ENCODE measurements around the gene UCP1.
"Not testable (repeated sequence)": the region's sequence is repeated elsewhere in the genome, so short reads cannot be mapped to it uniquely, and the experiment has no call there.

Gene UCP1

DNA sequence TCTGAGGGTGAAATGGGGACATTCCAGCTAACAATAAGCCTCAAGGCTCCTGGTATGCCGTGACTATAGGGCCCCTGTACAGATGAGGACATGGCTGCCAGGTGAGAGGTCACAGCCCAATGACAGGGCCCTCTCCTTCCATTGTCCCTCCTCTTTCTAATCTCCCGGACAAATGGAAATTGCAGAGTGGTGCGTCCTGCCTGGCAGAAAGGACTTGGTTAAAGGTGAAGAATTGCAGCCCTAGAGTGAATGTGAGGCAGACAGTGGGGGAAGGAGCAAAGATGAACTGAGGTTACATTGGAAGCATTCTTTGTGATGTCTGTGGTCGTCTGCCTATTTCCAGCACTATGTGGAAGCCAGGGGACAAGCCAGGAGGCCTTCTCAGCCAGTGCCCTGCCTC lies 6.7 kb upstream of the UCP1 start:
- Mint-ChIP-seq H3K36me3 (no peaks in the 10 kb centered on the region), H3K9me3 (peaks cover 9% of the 10 kb centered on the region), H3K27ac (no peak overlapping the region), H3K4me3 (no peak overlapping the region), H3K4me1 (no peaks in the 10 kb centered on the region)
- no peak for DNase-seq (ENCODE audit: low spot score in 2 of 2)
- ATAC-seq: no peak

DNA sequence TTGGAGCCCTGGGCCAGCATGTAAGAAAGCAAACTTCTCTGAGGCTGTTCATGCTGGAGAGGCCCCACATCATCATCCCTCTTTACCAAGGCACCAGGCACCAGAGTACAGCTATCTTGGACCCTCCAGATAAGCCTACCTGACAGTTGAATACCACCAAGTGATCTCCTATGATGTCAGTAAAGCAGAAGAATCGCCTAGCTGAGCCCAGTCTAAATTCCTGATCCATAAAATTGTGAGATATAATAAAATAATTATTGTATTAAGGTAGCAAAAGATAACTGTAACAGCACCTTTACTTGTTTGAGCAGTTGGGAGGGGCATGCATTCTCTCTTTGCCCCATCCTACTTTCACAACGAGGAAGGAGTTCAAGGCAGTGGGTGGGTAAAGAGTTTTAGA lies 2.9 kb upstream of the UCP1 start:
- Mint-ChIP-seq H3K4me3 (no peak overlapping the region), H3K27ac (no peak overlapping the region), H3K36me3 (no peaks in the 10 kb centered on the region), H3K9me3 (peaks cover 9% of the 10 kb centered on the region), H3K4me1 (peaks cover 6% of the 10 kb centered on the region)
- DNase-seq (ENCODE audit: low spot score in 2 of 2) (no peak), ATAC-seq (no peak)

DNA sequence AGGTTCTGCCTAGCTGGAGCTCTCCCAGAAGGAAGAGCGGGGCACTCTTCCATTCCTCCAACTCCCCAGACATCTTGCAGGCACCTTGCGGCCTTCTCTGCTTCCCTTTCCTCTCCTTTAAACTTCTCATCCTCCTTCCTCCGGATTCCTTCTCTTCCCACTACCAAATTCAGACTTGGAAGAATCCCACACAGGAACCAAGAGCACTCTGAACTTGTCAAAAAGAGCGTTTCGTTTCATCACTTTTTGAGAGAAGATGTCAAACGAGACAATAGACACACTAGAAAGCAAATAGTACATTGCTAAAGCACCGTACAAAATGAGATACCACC lies 512 bp upstream of the UCP1 start:
- Mint-ChIP-seq H3K4me3 (peak overlapping the region; percentile 51), H3K36me3 (no peaks in the 10 kb centered on the region), H3K27ac (no peak overlapping the region), H3K9me3 (peaks cover 9% of the 10 kb centered on the region), H3K4me1 (peaks cover 6% of the 10 kb centered on the region)
- ATAC-seq (no peak), DNase-seq (ENCODE audit: low spot score in 2 of 2) (no peak)

DNA sequence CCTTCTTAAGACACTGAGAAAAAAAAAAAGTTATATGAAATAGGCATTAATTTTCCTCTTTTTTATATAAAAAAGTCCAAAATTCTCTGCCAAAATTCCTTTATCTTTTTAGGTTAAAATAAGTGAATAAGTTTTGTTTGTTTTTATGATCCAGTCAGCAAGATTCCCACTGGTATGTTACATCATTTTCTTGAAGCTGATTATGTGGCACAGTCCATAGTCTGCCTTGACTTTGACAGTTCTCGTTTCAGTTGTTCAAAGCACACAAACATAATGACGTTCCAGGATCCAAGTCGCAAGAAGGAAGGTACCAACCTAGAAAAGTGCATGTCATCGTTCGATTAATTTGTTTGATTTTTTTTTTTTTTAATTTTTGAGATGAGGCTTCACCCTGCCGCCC lies 9.1 kb downstream of the UCP1 start:
- Mint-ChIP-seq H3K36me3 (no peaks in the 10 kb centered on the region), H3K4me3 (no peak overlapping the region), H3K27ac (no peak overlapping the region), H3K9me3 (no peaks in the 10 kb centered on the region), H3K4me1 (peaks cover 6% of the 10 kb centered on the region)
- DNase-seq (ENCODE audit: low spot score in 2 of 2): no peak
- no peak for ATAC-seq

DNA sequence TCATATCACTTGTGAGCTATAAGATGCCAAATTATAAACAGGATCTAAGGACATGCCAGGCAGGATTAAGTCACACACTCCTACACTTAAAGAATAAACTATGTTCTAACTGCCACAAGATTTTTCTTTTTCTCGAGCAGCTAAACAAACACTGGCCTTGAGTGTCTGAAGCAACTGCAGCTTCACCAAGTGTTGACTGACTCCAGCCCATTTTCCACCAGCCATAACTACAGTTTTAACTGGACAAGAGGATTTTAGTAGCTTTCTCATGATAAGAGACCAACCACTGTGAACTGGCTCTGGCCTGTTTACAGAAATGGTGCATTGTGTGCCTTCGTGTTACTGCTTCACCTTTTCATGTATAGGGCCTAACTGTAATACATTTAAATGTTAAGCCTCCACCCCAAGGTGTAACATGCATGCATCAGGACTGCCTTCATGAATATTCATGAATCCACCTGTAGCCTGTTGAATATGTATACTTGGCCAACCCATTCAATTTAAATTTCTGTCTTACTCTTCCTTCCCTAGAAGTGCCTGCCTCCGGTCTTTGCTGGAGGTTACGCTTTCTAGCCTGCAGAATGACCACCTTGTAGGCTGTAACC lies 10.8 kb downstream of the UCP1 start:
- no peaks in the 10 kb centered on the region for H3K9me3 Mint-ChIP-seq
- ATAC-seq: no peak
- H3K4me3 Mint-ChIP-seq: no peak overlapping the region
- H3K27ac Mint-ChIP-seq: no peak overlapping the region
- DNase-seq (ENCODE audit: low spot score in 2 of 2): no peak
- no peaks in the 10 kb centered on the region for H3K36me3 Mint-ChIP-seq
- peaks cover 6% of the 10 kb centered on the region for H3K4me1 Mint-ChIP-seq

DNA sequence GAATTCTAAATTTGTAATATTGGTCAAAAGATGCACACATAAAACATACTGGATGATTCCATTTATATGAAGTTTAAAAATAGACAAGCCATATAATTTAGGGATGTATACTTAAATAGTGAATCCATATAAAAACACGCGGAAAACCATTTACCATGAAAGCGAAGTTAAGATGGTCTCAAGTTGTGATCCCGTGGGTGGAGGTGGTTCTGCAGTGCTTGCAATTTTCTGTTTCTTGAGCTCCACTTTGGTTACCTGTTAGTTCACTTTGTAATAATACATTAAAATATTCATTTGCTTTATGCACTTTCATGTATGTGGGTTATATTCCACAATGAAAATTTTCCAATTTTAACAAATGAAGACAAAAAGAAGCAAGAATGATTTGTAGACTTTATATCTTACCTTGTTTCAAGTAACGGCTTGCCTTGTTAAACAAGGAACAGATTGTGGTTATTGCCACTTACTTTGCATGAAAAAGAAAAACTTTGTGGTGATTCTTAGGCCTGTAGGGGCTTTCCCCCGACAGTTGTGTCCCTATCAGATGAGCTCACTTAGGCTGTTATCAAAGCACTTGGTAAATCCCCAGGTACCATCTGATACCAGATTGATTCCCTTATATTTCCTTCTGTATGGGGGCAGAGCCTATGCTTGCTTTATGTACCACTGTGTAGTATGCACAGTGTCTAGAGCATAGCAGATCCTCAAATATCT lies 12.2 kb downstream of the UCP1 start:
- no peak overlapping the region for H3K4me3 Mint-ChIP-seq

DNA sequence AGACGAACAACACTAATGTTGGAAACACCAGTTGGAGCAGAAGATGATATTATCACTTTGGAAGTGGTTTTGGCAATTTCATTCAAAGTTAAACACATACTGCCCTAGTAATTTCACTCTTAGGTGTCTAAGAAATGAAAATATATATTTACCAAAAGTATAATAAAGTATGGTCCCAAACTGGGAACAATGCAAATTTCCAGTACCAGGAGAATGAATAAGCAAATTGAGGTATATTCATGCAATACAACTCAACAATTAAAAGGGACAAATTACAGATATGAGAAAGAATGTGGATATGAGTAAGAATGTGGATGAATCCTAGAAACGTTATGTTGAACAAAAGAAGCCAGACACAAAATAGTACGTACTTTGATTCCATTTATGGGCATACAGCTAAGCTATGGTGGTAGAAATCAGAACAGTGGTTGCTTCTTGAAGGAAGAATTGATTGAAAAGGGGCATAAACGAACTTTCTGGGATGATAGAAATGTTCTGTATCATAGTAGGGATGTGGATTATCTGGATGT lies 34.7 kb downstream of the UCP1 start:
- Mint-ChIP-seq H3K4me1 (no peaks in the 10 kb centered on the region), H3K27ac (no peak overlapping the region), H3K4me3 (no peak overlapping the region), H3K36me3 (no peaks in the 10 kb centered on the region), H3K9me3 (no peaks in the 10 kb centered on the region)
- DNase-seq (ENCODE audit: low spot score in 2 of 2) (no peak), ATAC-seq (no peak)

More for the DNA sequence above, 12.2 kb downstream of the UCP1 start:
- DNase-seq (ENCODE audit: low spot score in 2 of 2) (no peak), ATAC-seq (peak; percentile 98)
- no peaks in the 10 kb centered on the region for H3K9me3 Mint-ChIP-seq
- H3K27ac Mint-ChIP-seq: no peak overlapping the region
- H3K4me1 Mint-ChIP-seq: peaks cover 6% of the 10 kb centered on the region
- no peaks in the 10 kb centered on the region for H3K36me3 Mint-ChIP-seq

DNA sequence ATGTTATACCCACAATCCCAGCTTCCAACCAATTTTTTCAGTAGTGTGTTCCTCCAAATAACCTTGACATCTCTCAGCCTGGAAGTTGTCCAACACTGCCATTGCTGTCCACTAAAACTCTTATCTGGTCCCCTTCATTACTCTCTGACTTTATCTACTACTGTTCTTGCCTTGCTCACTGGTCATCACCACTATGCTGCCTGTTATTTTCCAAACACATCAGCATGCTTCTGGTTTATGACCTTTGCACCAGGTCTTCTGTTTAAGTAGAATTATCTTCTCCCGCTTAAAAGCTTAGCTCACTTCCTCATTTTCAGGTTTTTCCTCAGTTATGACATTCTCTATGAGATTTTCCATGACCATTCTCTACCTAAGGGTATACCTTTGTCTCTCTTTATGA lies 39.3 kb downstream of the UCP1 start:
- ATAC-seq: no peak
- peaks cover 6% of the 10 kb centered on the region for H3K36me3 Mint-ChIP-seq
- no peaks in the 10 kb centered on the region for H3K4me1 Mint-ChIP-seq
- DNase-seq (ENCODE audit: low spot score in 2 of 2): no peak
- no peak overlapping the region for H3K27ac Mint-ChIP-seq
- no peak overlapping the region for H3K4me3 Mint-ChIP-seq
- no peaks in the 10 kb centered on the region for H3K9me3 Mint-ChIP-seq

DNA sequence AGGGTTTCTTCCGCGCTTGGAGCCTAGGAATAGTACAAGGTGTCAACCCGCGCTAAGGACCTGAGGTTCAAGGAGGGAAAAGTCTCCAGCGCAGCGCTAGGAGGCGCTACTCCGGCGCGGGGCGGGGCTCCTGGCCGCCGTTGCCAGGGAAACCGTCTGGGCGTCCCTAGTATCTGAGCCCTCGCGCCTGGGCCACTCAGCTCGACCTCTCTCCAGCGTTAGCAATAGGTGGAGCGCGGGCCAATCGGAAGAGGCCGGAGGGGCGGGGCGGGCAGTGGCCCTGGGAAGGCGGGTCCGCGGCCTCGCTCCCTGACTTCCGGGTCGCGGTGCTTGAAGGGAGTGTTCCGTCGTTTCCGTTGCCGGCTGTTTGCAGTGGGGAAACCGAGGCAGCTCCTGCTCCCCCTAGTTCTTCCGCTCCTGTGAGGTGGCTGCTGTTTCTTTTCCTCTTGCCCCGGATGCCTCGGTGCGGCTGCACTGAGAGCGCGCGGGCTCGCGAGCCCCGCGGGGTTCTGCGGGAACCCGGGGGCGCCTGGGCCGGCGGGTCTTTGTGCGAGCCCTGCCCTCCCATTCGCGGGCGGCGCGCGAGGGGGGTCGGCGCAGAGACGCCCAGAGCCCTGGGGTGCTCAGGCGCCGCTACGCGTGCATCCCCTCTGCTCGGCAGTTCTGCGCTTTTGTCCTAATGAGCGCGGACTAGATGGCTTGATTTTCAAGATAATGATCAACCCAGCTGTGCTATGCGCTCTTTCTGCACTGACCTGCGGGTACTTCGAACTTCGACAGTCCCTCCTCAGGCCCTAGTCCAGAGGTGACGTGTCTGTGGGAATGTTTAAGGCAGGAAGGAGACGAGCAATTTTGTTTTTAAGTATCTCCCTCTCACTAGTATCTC lies 44.7 kb downstream of the UCP1 start, which contains the start of gene ELMOD2:
Gene ELMOD2, plus strand, starts transcription at position 312 of the 886 bp plus-strand sequence. CDS start 1,261 bp downstream, outside the sequence.
- ATAC-seq (peak; percentile 100), DNase-seq (ENCODE audit: low spot score in 2 of 2) (peak; percentile 90 to 96)
- H3K27ac Mint-ChIP-seq: peak within 1 kb of the TSS; percentile 76
- H3K36me3 Mint-ChIP-seq: peaks cover 6% of the 10 kb centered on the region
- H3K9me3 Mint-ChIP-seq: no peaks in the 10 kb centered on the region
- peak within 1 kb of the TSS; percentile 72 for H3K4me3 Mint-ChIP-seq
- H3K4me1 Mint-ChIP-seq: peaks cover 7% of the 10 kb centered on the region

DNA sequence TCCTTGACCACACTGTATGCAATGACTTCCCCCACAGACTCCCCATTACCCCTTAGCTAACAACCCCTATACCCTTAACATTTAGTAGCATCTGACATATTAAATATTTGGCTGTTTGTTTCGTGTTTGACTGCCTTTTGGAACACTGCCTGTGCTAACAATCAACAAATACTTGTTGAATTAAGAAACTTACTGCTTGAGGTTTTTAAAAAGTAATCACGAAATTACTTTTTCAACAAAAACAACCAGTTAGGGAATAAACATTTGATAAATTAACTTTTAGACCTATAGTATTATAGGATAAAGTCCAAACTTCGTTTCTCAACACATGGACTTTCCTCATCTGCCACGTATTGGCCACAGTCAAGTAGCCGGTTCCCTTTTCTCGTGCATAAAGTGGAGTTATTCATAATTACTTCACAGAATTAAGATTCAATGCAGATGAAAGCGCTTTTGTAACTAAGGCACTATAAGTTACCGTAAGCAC lies 45.3 kb downstream of the UCP1 start:
- Mint-ChIP-seq H3K36me3 (peaks cover 6% of the 10 kb centered on the region), H3K27ac (peak overlapping the region; percentile 76), H3K4me3 (peak overlapping the region; percentile 72), H3K4me1 (peaks cover 7% of the 10 kb centered on the region), H3K9me3 (no peaks in the 10 kb centered on the region)
- DNase-seq (ENCODE audit: low spot score in 2 of 2) (no peak), ATAC-seq (peak; percentile 0)

DNA sequence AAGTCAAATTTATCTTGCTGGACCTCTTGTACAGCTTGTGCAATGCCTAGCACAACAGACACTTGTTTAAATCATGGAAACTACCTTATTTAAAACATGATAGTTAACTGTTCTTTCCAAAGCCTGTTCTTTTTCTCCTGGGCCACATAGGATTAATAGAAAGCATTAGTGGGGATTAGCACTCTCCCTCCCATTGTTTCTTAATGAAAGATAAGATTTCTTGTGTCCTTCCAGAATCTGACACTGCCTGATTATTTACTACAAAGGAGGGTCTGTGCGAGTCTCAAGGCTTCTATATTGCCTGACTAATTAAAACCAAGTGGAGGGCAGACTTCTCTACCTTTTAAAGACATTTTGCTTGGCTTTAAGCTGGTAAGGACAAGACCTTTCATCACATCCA lies 53.3 kb downstream of the UCP1 start:
- Mint-ChIP-seq H3K4me3 (no peak overlapping the region), H3K4me1 (no peaks in the 10 kb centered on the region), H3K9me3 (no peaks in the 10 kb centered on the region), H3K27ac (no peak overlapping the region), H3K36me3 (no peaks in the 10 kb centered on the region)
- no peak for DNase-seq (ENCODE audit: low spot score in 2 of 2)
- ATAC-seq: no peak

DNA sequence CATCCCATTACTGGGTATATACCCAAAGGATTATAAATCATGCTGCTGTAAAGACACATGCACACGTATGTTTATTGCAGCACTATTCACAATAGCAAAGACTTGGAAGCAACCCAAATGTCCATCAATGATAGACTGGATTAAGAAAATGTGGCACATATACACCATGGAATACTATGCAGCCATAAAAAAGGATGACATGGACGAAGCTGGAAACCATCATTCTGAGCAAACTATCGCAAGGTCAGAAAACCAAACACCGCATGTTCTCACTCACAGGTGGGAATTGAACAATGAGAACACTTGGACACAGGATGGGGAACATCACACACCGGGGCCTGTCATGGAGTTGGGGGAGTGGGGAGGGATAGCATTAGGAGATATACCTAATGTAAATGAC lies 55.0 kb downstream of the UCP1 start:
- H3K36me3 Mint-ChIP-seq; H3K27ac Mint-ChIP-seq; ATAC-seq; H3K4me1 Mint-ChIP-seq; DNase-seq (ENCODE audit: low spot score in 2 of 2); H3K9me3 Mint-ChIP-seq; H3K4me3 Mint-ChIP-seq: not testable (repeated sequence)

All from stimulated activated effector memory CD8-positive, alpha-beta T cell treated with anti-CD3 and anti-CD28 coated beads, Interleukin-12 subunit alpha, Interleukin-12 subunit beta, amount 100 ng/mL, for 72 hours (primary cell).